Activated CD8-positive, alpha-beta memory T cell treated with anti-CD3 and anti-CD28 coated beads, Interleukin-2, amount 50 U/mL, for 48 hours (primary cell): ENCODE measurements around the gene NDST1.

Experiments used
- DNase-seq: peaks from one replicate; pipeline ENCODE4 v3.0.0-alpha.2; 2020

Gene NDST1

DNA sequence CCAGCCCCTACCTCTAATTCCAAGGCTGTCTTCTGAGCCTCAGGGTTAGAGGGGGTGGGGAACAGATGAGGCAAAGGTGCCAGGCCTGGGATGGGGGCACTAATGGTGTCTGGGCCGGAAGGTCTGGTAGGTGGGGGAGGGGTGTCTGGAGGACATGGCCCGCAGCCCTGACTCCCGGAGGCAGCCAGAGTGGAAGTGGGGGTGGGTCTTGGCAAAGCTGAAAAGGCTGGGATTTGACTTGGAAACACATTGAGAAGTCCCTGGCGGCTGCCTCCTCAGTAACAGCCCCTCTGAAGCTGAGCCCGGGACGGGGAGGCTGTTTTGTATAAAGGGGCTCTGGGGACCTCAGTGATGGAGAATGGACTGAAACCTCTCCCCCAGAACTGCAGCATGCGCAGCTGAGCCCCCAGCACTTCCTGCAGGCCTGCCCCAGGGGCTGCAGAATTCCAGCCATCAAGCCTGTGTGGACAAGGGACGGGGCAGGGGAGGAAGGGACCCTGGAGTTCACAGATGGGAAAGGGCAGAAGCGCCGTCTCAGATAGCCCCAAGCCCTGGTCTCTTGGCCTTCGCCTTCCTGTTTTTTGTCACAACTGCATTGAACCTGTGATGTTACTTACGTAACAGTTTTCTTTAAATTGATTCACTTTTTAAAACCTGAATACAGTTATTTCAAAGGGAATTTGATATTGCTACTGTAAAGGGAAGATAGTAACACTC is 83.2 kb downstream of the NDST1 start:
- no peak for DNase-seq

DNA sequence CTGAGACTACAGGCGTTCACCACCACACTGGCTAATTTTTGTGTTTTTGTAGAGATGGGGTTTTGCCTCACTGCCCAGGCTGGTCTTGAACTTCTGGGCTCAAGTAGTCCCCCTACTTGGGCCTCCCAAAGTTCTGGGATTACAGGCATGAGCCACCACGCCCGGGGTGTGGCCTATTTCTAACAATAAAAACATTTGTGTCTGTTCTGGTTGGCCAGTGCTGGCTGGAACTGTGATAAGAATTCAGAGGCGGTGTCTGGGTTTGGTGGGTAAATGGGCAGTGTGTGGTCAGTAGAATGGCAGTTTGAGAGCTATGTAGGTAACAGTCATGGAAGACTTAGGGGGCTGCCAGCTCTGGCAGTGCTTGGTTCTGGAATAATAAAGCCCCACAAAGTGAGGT is 85.7 kb downstream of the NDST1 start:
- DNase-seq: no peak

DNA sequence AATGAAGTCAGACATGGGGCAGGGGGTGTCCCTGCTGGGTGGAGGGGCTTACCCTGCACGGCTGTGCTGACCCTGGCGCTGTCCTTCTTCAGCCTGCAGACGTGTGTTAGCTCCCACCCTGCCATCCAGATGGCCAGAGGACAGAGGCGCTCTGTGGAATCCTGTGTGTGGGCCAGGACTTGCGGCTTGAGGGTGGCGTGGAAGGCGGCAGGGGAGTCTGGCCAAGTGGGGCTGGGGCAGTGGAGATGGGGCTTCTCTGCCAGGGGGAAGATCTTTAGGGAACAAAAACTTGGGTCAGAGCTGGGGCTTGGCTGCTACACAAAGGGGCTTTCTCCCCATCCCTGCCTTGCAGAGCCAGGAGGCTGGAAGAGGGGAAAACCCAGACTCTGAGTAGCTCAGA is 86.1 kb downstream of the NDST1 start:
- no peak for DNase-seq

DNA sequence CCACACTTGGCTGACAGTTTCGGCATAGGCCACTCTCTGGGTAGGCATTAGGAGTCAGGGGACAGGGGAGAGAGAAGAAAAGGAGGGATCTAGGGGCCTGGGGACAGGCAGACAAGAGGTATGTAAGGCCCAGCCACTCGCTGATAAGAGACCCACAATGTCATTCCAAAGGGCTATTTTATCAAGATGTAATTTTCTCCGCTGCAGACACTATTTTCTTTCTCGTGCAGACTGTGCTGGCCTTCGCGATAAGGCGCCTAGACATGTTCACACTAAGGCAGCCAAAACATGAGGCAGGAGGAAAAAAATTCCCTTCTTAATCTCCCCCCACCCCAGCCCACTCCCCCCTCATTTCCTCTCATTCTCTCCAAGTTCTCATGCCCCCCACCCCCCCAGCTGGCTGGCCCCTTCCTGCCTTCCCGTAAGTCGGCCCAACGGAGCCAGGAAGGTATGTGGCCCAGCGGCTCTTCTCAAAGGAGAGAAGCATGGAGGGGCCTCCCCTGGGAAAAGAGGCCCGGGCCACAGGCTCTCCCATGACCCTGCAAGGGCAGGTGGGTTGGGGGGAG is 87.6 kb downstream of the NDST1 start:
- no peak for DNase-seq

- no peak for DNase-seq
These were observed 88.4 kb downstream of the NDST1 start for GRCh38 chr5:150596313-150596712.

GRCh38 chr5:150596826-150597225 is 88.9 kb downstream of the NDST1 start:
- no peak for DNase-seq

GRCh38 chr5:150598006-150598405 is 90.1 kb downstream of the NDST1 start:
- no peak for DNase-seq

DNA sequence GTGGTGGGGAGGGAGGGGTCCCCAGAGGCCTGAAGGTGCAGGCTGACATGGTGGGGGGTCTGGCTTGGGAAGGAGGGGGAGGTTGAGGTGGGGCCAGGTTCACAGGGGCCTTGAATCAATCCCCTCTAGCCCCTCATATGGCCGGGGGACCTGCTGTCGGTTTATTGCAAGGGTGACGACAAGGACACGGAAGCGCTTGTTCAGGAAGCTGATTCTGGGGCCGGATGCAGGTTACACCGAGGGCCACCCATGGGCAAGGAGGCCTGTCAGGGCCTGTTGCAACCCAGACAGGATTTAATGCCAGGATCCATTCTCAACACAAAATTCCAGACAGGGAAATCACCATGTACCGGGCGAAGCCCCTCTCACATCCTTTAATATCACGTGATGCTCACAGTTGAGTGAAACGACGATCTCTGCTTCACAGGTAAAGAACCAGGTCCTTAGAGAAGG is 90.9 kb downstream of the NDST1 start:
- no peak for DNase-seq

DNA sequence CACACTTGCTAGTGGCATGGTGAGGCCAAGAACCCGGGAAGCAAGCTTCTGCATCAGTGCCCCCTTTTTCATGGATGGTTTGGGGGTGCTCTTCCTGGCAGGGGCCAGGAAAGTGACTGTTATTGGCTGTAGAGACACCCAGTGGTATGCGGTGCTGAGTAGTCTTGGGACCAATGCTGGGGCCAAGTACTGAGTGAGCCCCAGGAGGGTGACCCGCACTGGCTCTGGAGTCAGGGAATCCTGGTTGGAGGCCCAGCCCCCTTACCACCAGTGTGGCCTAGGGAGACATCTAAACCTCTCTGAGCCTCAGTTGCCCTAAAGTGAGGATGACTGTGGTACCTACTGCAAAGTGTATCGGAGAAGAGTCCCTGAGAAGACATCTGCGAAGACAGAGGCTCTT is 91.3 kb downstream of the NDST1 start:
- no peak for DNase-seq

GRCh38 chr5:150599917-150600511 is 92.1 kb downstream of the NDST1 start:
- no peak for DNase-seq

- no peak for DNase-seq
These were observed 92.9 kb downstream of the NDST1 start for GRCh38 chr5:150600616-150601490.

- DNase-seq: no peak
These were observed 93.8 kb downstream of the NDST1 start for GRCh38 chr5:150601491-150602345.

- DNase-seq: no peak
These were observed 95.1 kb downstream of the NDST1 start for GRCh38 chr5:150603052-150603451.

DNA sequence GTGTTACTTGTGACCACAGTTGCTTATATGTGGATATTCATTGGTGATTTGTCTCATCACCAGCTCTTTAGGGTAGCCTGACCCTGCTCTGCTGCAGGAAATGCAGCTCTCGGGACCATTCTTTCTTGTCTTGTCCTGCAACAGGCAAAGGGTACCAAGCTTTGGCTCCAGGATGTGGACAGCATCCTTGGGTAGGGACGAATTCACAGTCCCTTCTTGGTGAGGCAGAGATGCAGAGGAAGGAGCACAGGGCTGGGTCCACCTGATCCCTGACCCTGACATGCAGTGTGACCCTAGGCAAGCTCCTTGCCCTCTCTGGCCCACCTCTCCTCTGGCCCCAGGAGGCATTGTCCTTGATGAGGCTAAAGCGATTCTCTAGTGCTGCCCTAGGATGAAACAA is 95.6 kb downstream of the NDST1 start:
- no peak for DNase-seq

- DNase-seq: no peak
These were observed 96.1 kb downstream of the NDST1 start for GRCh38 chr5:150604010-150604409.

DNA sequence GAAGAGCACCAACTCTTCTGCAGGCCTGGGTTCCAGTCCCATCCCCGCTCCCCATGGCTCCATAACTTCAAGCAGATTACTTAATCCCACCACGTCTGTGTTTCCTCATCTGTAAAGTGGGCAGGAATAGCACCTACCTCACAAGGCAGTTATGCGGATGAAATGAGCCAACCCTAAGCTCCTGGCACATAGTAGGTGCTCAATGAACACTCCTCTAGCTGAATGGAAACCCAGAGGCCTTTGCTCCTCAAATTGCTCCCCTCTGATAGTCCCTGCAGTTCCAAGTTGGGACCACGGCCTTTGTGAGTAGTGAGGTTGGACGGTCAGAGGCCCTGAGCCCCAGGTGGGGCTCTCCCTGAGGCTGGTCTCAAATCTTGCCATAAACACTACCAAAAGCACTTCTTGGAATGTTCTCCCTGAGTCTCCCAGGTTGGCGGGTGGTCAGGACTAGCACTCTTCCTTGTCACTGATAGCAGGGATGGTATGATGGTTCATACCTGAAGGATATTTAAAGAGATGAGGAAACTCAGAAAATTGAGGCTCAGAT is 97.0 kb downstream of the NDST1 start:
- DNase-seq: no peak

GRCh38 chr5:150605546-150605945 is 97.6 kb downstream of the NDST1 start:
- no peak for DNase-seq

DNA sequence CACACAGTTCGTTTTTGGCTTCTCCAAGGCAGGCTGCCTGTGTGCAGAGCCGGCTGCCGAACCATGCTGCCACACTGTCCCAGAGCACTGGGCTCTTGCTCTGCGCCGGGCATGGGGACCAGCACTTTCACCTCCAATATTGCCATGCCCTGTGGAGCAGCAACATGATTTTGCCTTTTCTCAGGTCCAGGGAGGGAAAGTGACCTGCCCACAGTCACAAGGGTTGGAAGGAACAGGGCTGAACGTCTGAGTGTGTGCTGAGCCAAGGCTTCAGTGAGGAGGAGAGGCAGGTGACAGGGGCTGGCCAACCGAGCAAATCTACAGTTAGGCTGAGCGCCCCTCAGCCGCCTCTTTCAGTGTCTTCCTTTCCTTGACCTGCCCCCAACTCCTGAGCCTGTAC is 98.5 kb downstream of the NDST1 start:
- DNase-seq: no peak

DNA sequence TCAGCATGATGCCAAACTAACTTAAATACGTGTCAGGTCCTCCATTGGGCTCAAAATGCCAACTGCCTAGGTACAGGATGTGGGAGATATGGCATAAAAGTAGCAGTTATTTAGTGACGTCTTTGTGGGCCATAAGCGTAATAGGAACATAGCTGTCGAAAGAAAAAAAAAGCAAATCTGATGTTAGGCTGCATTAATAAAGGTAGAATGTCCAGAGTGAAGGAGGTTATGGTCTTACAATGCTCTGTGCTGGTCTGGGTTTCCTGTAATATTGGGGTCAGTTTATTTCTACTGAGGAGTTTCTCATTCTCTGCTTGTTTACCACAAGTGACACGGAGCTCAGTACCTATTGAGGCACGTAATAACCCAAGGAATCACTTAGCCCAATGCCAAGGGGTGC is 99.2 kb downstream of the NDST1 start:
- DNase-seq: no peak
